K562 (cell line): Measurements from ENCODE around the gene SMARCB1. TPM values are rescaled to one million over a fixed set of nuclear protein-coding genes. Genes with fewer than 3 reads are reported as not detected.

Experiments
- HCFC1 ChIP-seq: IDR thresholded peaks from 2 replicates; pipeline ENCODE4 v1.6.1; 2012; ENCODE audit warnings: low read depth, low read length, improper control_type of control experiment
- polyA plus RNA-seq, 8 experiments: library from polyadenylated mRNA; depleted of rRNA in 4 of 8; stranded (reverse) in 5 of 8; unstranded in 3 of 8; fragments of >200 nt; fragmentation: Nextera tagmentation in 2 of 8; fragmentation: Illumina TruSeq in 1 of 8; extraction: Ambion mirVana in 2 of 8; extraction: Trizol in 1 of 8; gene quantifications; 2 replicates each; pipeline versions ENCODE4 v1.2.1 to v1.2.3, GENCODE V29; 2011 to 2014; ENCODE audit warnings: inconsistent platforms in 1 of 8, missing spikeins in 1 of 8
- total RNA-seq, 7 experiments: library from RNA; depleted of rRNA in 6 of 7; stranded (reverse); fragments of >200 nt in 6 of 7; fragmentation: Illumina TruSeq in 2 of 7; extraction: Trizol in 2 of 7; gene quantifications; 2 replicates each; pipeline versions ENCODE4 v1.2.1 to v1.2.3, GENCODE V29; 2011 to 2021; ENCODE audit warnings: low replicate concordance in 1 of 7
- TF ChIP-seq, protein P1 (sequence below): sonication (generic); IDR thresholded peaks from 2 replicates; pipeline ENCODE4 v1.6.1; 2016
- TF ChIP-seq, protein P2 (sequence below): fragments of 450-650 bp; IDR thresholded peaks from 2 replicates; pipeline ENCODE4 v1.6.1; 2016; ENCODE audit warnings: missing biosample characterization, missing genetic modification characterization
- TF ChIP-seq, protein P3 (sequence below): fragments of 250-450 bp; sonication (Bioruptor Pico); IDR thresholded peaks from 2 replicates; pipeline ENCODE4 v1.5.0; 2022; ENCODE audit warnings: mild to moderate bottlenecking
- TF ChIP-seq, protein P4 (sequence below): fragments of 450-650 bp; IDR thresholded peaks from 2 replicates; pipeline ENCODE4 v1.6.1; 2018; ENCODE audit not compliant: partially characterized antibody

SMARCB1 gene
- total and polyA plus RNA-seq, 9 of the 15 experiments (the other 6 are each of a cell fraction or from before 2014, with no cell fraction given): 1.2 to 113 (median 65.4) TPM

DNA sequence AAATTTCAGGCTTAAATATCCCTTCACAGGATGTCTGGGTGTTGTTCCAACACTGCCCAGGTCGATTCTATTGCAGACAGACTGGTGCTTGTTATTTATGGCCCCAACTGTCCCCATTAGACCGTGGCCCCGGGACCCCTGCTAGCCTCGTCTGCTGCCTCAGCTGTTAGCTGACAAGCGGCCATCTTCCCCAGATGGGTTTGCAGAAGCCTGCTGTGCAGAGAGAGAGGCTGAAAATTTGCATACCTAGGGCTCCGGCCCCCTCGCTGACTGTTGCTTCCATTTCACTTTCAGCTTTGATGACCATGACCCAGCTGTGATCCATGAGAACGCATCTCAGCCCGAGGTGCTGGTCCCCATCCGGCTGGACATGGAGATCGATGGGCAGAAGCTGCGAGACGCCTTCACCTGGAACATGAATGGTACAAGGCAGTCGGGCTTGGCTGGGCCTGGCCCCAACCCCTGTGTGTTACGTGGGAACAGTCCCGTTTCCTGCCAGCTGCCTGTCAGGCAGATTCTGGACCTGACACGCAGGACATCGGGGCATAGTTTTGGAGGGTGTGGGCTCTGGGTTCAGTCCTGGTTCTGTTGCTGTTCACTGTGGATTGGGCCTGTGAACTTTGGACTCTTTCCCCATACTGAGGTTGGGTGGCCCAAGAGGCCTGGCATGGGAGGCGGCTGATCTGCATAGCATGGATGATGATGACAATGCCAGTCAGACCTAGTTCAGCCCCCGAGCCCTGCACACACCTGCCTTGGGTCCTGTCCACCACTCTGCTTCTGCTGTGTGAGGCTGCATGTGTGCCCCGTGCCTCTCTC is 16.4 kb downstream of the SMARCB1 start (continued):
- TF ChIP-seq, protein P1, sequence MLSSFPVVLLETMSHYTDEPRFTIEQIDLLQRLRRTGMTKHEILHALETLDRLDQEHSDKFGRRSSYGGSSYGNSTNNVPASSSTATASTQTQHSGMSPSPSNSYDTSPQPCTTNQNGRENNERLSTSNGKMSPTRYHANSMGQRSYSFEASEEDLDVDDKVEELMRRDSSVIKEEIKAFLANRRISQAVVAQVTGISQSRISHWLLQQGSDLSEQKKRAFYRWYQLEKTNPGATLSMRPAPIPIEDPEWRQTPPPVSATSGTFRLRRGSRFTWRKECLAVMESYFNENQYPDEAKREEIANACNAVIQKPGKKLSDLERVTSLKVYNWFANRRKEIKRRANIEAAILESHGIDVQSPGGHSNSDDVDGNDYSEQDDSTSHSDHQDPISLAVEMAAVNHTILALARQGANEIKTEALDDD: no peak
- TF ChIP-seq, protein P2, sequence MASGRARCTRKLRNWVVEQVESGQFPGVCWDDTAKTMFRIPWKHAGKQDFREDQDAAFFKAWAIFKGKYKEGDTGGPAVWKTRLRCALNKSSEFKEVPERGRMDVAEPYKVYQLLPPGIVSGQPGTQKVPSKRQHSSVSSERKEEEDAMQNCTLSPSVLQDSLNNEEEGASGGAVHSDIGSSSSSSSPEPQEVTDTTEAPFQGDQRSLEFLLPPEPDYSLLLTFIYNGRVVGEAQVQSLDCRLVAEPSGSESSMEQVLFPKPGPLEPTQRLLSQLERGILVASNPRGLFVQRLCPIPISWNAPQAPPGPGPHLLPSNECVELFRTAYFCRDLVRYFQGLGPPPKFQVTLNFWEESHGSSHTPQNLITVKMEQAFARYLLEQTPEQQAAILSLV: no peak
- TF ChIP-seq, protein P3, sequence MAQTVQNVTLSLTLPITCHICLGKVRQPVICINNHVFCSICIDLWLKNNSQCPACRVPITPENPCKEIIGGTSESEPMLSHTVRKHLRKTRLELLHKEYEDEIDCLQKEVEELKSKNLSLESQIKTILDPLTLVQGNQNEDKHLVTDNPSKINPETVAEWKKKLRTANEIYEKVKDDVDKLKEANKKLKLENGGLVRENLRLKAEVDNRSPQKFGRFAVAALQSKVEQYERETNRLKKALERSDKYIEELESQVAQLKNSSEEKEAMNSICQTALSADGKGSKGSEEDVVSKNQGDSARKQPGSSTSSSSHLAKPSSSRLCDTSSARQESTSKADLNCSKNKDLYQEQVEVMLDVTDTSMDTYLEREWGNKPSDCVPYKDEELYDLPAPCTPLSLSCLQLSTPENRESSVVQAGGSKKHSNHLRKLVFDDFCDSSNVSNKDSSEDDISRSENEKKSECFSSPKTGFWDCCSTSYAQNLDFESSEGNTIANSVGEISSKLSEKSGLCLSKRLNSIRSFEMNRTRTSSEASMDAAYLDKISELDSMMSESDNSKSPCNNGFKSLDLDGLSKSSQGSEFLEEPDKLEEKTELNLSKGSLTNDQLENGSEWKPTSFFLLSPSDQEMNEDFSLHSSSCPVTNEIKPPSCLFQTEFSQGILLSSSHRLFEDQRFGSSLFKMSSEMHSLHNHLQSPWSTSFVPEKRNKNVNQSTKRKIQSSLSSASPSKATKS (CRISPR knock-in tag): no peak
- TF ChIP-seq HCFC1: no peak
- TF ChIP-seq, protein P4, sequence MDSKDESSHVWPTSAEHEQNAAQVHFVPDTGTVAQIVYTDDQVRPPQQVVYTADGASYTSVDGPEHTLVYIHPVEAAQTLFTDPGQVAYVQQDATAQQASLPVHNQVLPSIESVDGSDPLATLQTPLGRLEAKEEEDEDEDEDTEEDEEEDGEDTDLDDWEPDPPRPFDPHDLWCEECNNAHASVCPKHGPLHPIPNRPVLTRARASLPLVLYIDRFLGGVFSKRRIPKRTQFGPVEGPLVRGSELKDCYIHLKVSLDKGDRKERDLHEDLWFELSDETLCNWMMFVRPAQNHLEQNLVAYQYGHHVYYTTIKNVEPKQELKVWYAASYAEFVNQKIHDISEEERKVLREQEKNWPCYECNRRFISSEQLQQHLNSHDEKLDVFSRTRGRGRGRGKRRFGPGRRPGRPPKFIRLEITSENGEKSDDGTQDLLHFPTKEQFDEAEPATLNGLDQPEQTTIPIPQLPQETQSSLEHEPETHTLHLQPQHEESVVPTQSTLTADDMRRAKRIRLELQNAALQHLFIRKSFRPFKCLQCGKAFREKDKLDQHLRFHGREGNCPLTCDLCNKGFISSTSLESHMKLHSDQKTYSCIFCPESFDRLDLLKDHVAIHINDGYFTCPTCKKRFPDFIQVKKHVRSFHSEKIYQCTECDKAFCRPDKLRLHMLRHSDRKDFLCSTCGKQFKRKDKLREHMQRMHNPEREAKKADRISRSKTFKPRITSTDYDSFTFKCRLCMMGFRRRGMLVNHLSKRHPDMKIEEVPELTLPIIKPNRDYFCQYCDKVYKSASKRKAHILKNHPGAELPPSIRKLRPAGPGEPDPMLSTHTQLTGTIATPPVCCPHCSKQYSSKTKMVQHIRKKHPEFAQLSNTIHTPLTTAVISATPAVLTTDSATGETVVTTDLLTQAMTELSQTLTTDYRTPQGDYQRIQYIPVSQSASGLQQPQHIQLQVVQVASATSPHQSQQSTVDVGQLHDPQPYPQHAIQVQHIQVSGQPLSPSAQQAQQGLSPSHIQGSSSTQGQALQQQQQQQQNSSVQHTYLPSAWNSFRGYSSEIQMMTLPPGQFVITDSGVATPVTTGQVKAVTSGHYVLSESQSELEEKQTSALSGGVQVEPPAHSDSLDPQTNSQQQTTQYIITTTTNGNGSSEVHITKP: no peak
